Measurements from ENCODE around the gene KIAA0319L. TPM values are rescaled to one million over a fixed set of nuclear protein-coding genes. Genes with fewer than 3 reads are reported as not detected.

Gene KIAA0319L
- total and polyA plus RNA-seq, 2 donors (not counting 3 experiments of a cell fraction or from before 2014, with no cell fraction given), result 31.4 to 43.4 TPM

DNA sequence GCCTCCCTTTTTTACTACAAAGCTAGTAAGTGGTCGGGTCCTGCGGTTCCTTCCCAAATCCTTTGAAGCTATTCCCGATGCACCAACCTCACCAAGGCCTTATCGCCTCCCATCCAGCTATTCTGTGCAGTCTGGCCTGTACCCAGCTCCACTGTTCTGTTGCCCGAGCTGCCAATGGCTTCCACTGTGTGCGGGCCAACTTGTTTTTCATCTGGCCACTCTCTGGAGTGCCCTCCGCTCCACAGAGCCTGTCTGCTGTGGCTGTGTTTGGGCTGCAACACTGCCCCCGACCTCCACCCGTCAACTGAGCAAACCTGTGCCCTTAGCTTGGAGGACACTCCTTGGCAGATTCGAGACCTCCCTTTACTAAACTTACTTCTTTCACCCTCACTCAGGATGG lies 125.0 kb downstream of the KIAA0319L start:
- Histone ChIP-seq H3K4me1 (ENCODE audit: control insufficient read depth, extremely low read depth, insufficient read depth, low read length) (no peaks in the 10 kb centered on the region), H3K27me3 (ENCODE audit: control insufficient read depth in 2 of 2, insufficient read depth in 2 of 2, low read length in 2 of 2) (no peaks in the 10 kb centered on the region), H3K9me3 (replicated peaks; ENCODE audit: control insufficient read depth, insufficient read depth, low read length) (no peaks in the 10 kb centered on the region), H3K36me3 (ENCODE audit: control insufficient read depth in 2 of 2, extremely low read depth in 1 of 2, insufficient read depth in 2 of 2, low read length in 2 of 2) (peaks cover 0 to 21% of the 10 kb centered on the region in 2 experiments), H3K4me2 (ENCODE audit: insufficient read depth, low read length) (no peak overlapping the region), H3K27ac (ENCODE audit: insufficient read depth, low read depth, low read length) (no peak overlapping the region), H3K9me1 (replicated peaks; ENCODE audit: control insufficient read depth, extremely low read depth, insufficient read depth, low read length) (no peaks in the 10 kb centered on the region), H4K20me1 (replicated peaks; ENCODE audit: control insufficient read depth, extremely low read depth, insufficient read depth, low read length) (no peaks in the 10 kb centered on the region), H3K79me2 (ENCODE audit: control insufficient read depth, insufficient read depth, low read length) (no peaks in the 10 kb centered on the region), H2AFZ (ENCODE audit: low read depth, low read length) (no peak overlapping the region), H3K9ac (replicated peaks; ENCODE audit: extremely low read depth, insufficient read depth, low read length) (no peak overlapping the region), H3K4me3 (replicated peaks in 1 of 3; ENCODE audit: insufficient read depth in 1 of 3, low read depth in 1 of 3, low read length in 3 of 3) (no peak overlapping the region)
- ChIA-PET POLR2A (no interaction called here), CTCF (interaction anchor here (0.8 to 1.8 kb wide), 4 partner anchors 14 to 132 kb away, joined by 3 to 4 read pairs (median 3); no protein-coding TSS in a partner anchor)
- dilution Hi-C loops (cut with MboI; ENCODE audit: extremely low pct_ligation_motif_present, low sequenced_read_pairs), result no loop called here
- TF ChIP-seq POLR2AphosphoS5 (IDR thresholded peaks at IDR 0.05; ENCODE audit: insufficient read depth, low read depth, low read length) (no peak), EZH2 (IDR thresholded peaks at IDR 0.05; ENCODE audit: borderline replicate concordance, low read depth, low read length, severe bottlenecking) (no peak), MAX (IDR thresholded peaks at IDR 0.05; ENCODE audit: insufficient read depth, insufficient read length) (no peak)
- FAIRE-seq (no peak), DNase-seq (ENCODE audit: low read depth, low spot score) (no peak)
- no TSS peak for BruUV-seq (replicated peaks)
- intact Hi-C loops (cut with micrococcal nuclease), result no loop called here

GRCh38 chr1:35431173-35431599 lies 126.0 kb downstream of the KIAA0319L start:
- Histone ChIP-seq H3K4me3 (replicated peaks in 1 of 3; ENCODE audit: insufficient read depth in 1 of 3, low read depth in 1 of 3, low read length in 3 of 3) (no peak overlapping the region), H3K27ac (ENCODE audit: insufficient read depth, low read depth, low read length) (no peak overlapping the region), H4K20me1 (replicated peaks; ENCODE audit: control insufficient read depth, extremely low read depth, insufficient read depth, low read length) (no peaks in the 10 kb centered on the region), H2AFZ (ENCODE audit: low read depth, low read length) (no peak overlapping the region), H3K9ac (replicated peaks; ENCODE audit: extremely low read depth, insufficient read depth, low read length) (no peak overlapping the region), H3K9me3 (replicated peaks; ENCODE audit: control insufficient read depth, insufficient read depth, low read length) (no peaks in the 10 kb centered on the region), H3K79me2 (ENCODE audit: control insufficient read depth, insufficient read depth, low read length) (no peaks in the 10 kb centered on the region), H3K36me3 (ENCODE audit: control insufficient read depth in 2 of 2, extremely low read depth in 1 of 2, insufficient read depth in 2 of 2, low read length in 2 of 2) (peaks cover 0 to 21% of the 10 kb centered on the region in 2 experiments), H3K4me1 (ENCODE audit: control insufficient read depth, extremely low read depth, insufficient read depth, low read length) (peaks cover under 1% of the 10 kb centered on the region), H3K4me2 (ENCODE audit: insufficient read depth, low read length) (no peak overlapping the region), H3K27me3 (ENCODE audit: control insufficient read depth in 2 of 2, insufficient read depth in 2 of 2, low read length in 2 of 2) (no peaks in the 10 kb centered on the region), H3K9me1 (replicated peaks; ENCODE audit: control insufficient read depth, extremely low read depth, insufficient read depth, low read length) (no peaks in the 10 kb centered on the region)
- POLR2A ChIA-PET, result no interaction called here
- DNase-seq (ENCODE audit: low read depth, low spot score) (no peak), FAIRE-seq (no peak)
- intact Hi-C loops (cut with micrococcal nuclease) (no loop called here), dilution Hi-C loops (cut with MboI; ENCODE audit: extremely low pct_ligation_motif_present, low sequenced_read_pairs) (no loop called here)
- CTCF ChIA-PET, result interaction anchor here (1.8 kb wide), 1 partner anchor 133 kb away, joined by 4 read pairs; no protein-coding TSS in a partner anchor
- no TSS peak for BruUV-seq (replicated peaks)
- TF ChIP-seq GATA2 (IDR thresholded peaks at IDR 0.05; ENCODE audit: insufficient read depth, insufficient read length, low read depth, low read length), result no peak
- no peak for TF ChIP-seq EZH2 (IDR thresholded peaks at IDR 0.05; ENCODE audit: borderline replicate concordance, low read depth, low read length, severe bottlenecking)
